ENCODE measurements around the gene SLC19A1. TPM values are rescaled to one million over a fixed set of nuclear protein-coding genes. Genes with fewer than 3 reads are reported as not detected.

Gene SLC19A1
- total RNA-seq, 1 donor from 2014 or later: 25.6 TPM

GRCh38 chr21:45575993-45576837 lies 34.0 kb upstream of the SLC19A1 start:
- Mint-ChIP-seq H3K27ac (no peak overlapping the region), H3K4me1 (ENCODE audit: low read depth) (peaks cover 3% of the 10 kb centered on the region), H3K9me3 (ENCODE audit: low read depth) (no peaks in the 10 kb centered on the region), H3K27me3 (peaks cover 19% of the 10 kb centered on the region), H3K36me3 (ENCODE audit: insufficient read depth) (no peaks in the 10 kb centered on the region), H3K4me3 (ENCODE audit: low read depth) (no peak overlapping the region)
- no peak for DNase-seq (ENCODE audit: low spot score, unreplicated experiment)
- no peak for TF ChIP-seq CTCF (IDR thresholded peaks at IDR 0.05; ENCODE audit: unreplicated experiment)

GRCh38 chr21:45575304-45575992 lies 33.2 kb upstream of the SLC19A1 start:
- no peaks in the 10 kb centered on the region for H3K36me3 Mint-ChIP-seq (ENCODE audit: insufficient read depth)
- H3K27ac Mint-ChIP-seq: no peak overlapping the region
- H3K27me3 Mint-ChIP-seq: peaks cover 22% of the 10 kb centered on the region
- H3K4me1 Mint-ChIP-seq (ENCODE audit: low read depth): peaks cover 3% of the 10 kb centered on the region
- no peak for DNase-seq (ENCODE audit: low spot score, unreplicated experiment)
- H3K9me3 Mint-ChIP-seq (ENCODE audit: low read depth): no peaks in the 10 kb centered on the region
- TF ChIP-seq CTCF (IDR thresholded peaks at IDR 0.05; ENCODE audit: unreplicated experiment): no peak
- H3K4me3 Mint-ChIP-seq (ENCODE audit: low read depth): no peak overlapping the region

GRCh38 chr21:45574691-45575090 lies 32.5 kb upstream of the SLC19A1 start:
- no peaks in the 10 kb centered on the region for H3K9me3 Mint-ChIP-seq (ENCODE audit: low read depth)

GRCh38 chr21:45574081-45574501 lies 31.9 kb upstream of the SLC19A1 start:
- Mint-ChIP-seq H3K4me3 (ENCODE audit: low read depth) (no peak overlapping the region), H3K27me3 (peaks cover 24% of the 10 kb centered on the region)

More at GRCh38 chr21:45574691-45575090, 32.5 kb upstream of the SLC19A1 start:
- Mint-ChIP-seq H3K27me3 (peaks cover 24% of the 10 kb centered on the region), H3K4me3 (ENCODE audit: low read depth) (no peak overlapping the region), H3K27ac (no peak overlapping the region), H3K36me3 (ENCODE audit: insufficient read depth) (no peaks in the 10 kb centered on the region), H3K4me1 (ENCODE audit: low read depth) (peaks cover 3% of the 10 kb centered on the region)
- TF ChIP-seq CTCF (IDR thresholded peaks at IDR 0.05; ENCODE audit: unreplicated experiment): no peak
- DNase-seq (ENCODE audit: low spot score, unreplicated experiment): no peak

More at GRCh38 chr21:45574081-45574501, 31.9 kb upstream of the SLC19A1 start:
- no peak for TF ChIP-seq CTCF (IDR thresholded peaks at IDR 0.05; ENCODE audit: unreplicated experiment)
- Mint-ChIP-seq H3K9me3 (ENCODE audit: low read depth) (no peaks in the 10 kb centered on the region), H3K27ac (no peak overlapping the region), H3K4me1 (ENCODE audit: low read depth) (peaks cover 3% of the 10 kb centered on the region), H3K36me3 (ENCODE audit: insufficient read depth) (no peaks in the 10 kb centered on the region)
- no peak for DNase-seq (ENCODE audit: low spot score, unreplicated experiment)

All from progenitor cell of endocrine pancreas (in vitro differentiated cells).